Measurements from ENCODE around the gene B3GNT8. TPM values are rescaled to one million over a fixed set of nuclear protein-coding genes. Genes with fewer than 3 reads are reported as not detected.
"Not testable (repeated sequence)": the region's sequence is repeated elsewhere in the genome, so short reads cannot be mapped to it uniquely, and the experiment has no call there.

B3GNT8 gene
- total RNA-seq, 1 donor from 2014 or later = 15.9 TPM

GRCh38 chr19:41392775-41393174, 34.4 kb downstream of the B3GNT8 start:
- DNase-seq = no peak
- Mint-ChIP-seq H3K27me3 (ENCODE audit: unreplicated experiment) (peaks cover 6% of the 10 kb centered on the region), H3K4me1 (ENCODE audit: low read depth, unreplicated experiment) (peaks cover 8% of the 10 kb centered on the region), H3K4me3 (ENCODE audit: unreplicated experiment) (no peak overlapping the region), H3K27ac (ENCODE audit: unreplicated experiment) (no peak overlapping the region), H3K36me3 (ENCODE audit: unreplicated experiment) (no peaks in the 10 kb centered on the region), H3K9me3 (ENCODE audit: unreplicated experiment) (peaks cover 13% of the 10 kb centered on the region)
- TF ChIP-seq, protein P1, sequence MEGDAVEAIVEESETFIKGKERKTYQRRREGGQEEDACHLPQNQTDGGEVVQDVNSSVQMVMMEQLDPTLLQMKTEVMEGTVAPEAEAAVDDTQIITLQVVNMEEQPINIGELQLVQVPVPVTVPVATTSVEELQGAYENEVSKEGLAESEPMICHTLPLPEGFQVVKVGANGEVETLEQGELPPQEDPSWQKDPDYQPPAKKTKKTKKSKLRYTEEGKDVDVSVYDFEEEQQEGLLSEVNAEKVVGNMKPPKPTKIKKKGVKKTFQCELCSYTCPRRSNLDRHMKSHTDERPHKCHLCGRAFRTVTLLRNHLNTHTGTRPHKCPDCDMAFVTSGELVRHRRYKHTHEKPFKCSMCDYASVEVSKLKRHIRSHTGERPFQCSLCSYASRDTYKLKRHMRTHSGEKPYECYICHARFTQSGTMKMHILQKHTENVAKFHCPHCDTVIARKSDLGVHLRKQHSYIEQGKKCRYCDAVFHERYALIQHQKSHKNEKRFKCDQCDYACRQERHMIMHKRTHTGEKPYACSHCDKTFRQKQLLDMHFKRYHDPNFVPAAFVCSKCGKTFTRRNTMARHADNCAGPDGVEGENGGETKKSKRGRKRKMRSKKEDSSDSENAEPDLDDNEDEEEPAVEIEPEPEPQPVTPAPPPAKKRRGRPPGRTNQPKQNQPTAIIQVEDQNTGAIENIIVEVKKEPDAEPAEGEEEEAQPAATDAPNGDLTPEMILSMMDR (IDR thresholded peaks at IDR 0.05; ENCODE audit: partially characterized antibody, unreplicated experiment) = no peak

DNA sequence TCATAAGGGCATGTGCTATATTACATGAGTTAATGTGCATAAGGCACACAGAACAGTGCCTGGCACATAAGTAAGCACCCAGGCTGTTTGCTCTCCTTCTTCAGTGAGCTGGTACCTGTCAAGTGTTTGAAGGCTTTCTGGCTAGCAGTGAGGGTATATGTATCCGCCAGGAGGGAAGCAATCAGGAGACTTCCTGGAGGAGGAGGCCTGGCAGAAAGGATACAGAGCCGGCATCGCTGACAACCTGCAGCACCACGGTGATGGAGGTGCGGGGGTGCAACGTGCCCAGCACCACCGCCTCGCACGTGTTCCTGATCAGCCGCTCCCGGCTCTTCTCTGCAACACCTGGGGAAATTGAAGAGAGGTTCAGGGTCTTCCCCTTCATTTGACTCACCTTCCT, 35.6 kb downstream of the B3GNT8 start:
- no peak for DNase-seq
- Mint-ChIP-seq H3K4me3 (ENCODE audit: unreplicated experiment) (no peak overlapping the region), H3K4me1 (ENCODE audit: low read depth, unreplicated experiment) (peaks cover 8% of the 10 kb centered on the region), H3K9me3 (ENCODE audit: unreplicated experiment) (peaks cover 9% of the 10 kb centered on the region), H3K27me3 (ENCODE audit: unreplicated experiment) (no peaks in the 10 kb centered on the region), H3K27ac (ENCODE audit: unreplicated experiment) (no peak overlapping the region), H3K36me3 (ENCODE audit: unreplicated experiment) (no peaks in the 10 kb centered on the region)
- TF ChIP-seq, protein P1 (IDR thresholded peaks at IDR 0.05; ENCODE audit: partially characterized antibody, unreplicated experiment) = no peak

GRCh38 chr19:41386442-41386841, 40.7 kb downstream of the B3GNT8 start:
- no peaks in the 10 kb centered on the region for H3K4me1 Mint-ChIP-seq (ENCODE audit: low read depth, unreplicated experiment)
- DNase-seq = no peak
- H3K9me3 Mint-ChIP-seq (ENCODE audit: unreplicated experiment) = peaks cover 5% of the 10 kb centered on the region
- peaks cover 2% of the 10 kb centered on the region for H3K27me3 Mint-ChIP-seq (ENCODE audit: unreplicated experiment)
- H3K27ac Mint-ChIP-seq (ENCODE audit: unreplicated experiment) = no peak overlapping the region
- H3K4me3 Mint-ChIP-seq (ENCODE audit: unreplicated experiment) = no peak overlapping the region
- TF ChIP-seq, protein P1 (IDR thresholded peaks at IDR 0.05; ENCODE audit: partially characterized antibody, unreplicated experiment) = no peak
- no peaks in the 10 kb centered on the region for H3K36me3 Mint-ChIP-seq (ENCODE audit: unreplicated experiment)

DNA sequence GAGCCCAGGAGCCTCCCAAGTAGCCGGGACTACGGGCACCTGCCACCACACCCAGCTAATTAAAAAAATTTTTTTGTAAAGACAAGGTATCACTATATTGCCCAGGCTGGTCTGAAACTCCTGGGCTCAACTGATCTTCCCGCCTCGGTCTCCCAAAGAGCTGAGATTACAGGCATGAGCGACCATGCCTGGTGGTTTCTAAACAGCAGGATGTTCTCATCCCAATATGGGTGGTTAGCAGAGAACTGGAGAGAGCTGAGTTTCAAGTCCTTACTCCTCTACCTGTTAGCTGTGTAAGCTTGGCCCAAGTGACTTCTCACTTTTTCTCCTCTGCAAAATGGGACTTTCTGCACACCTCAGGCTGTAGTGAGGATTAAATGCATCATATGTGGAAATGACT, 42.8 kb downstream of the B3GNT8 start:
- H3K27ac Mint-ChIP-seq (ENCODE audit: unreplicated experiment) = no peak overlapping the region
- no peak overlapping the region for H3K4me3 Mint-ChIP-seq (ENCODE audit: unreplicated experiment)
- no peaks in the 10 kb centered on the region for H3K36me3 Mint-ChIP-seq (ENCODE audit: unreplicated experiment)
- TF ChIP-seq, protein P1 (IDR thresholded peaks at IDR 0.05; ENCODE audit: partially characterized antibody, unreplicated experiment) = no peak
- peaks cover 2% of the 10 kb centered on the region for H3K27me3 Mint-ChIP-seq (ENCODE audit: unreplicated experiment)
- DNase-seq = no peak
- H3K9me3 Mint-ChIP-seq (ENCODE audit: unreplicated experiment) = peaks cover 6% of the 10 kb centered on the region
- H3K4me1 Mint-ChIP-seq (ENCODE audit: low read depth, unreplicated experiment) = peaks cover 1% of the 10 kb centered on the region

GRCh38 chr19:41381536-41381935, 45.6 kb downstream of the B3GNT8 start:
- not testable (repeated sequence) for H3K27me3 Mint-ChIP-seq (ENCODE audit: unreplicated experiment); H3K9me3 Mint-ChIP-seq (ENCODE audit: unreplicated experiment); H3K27ac Mint-ChIP-seq (ENCODE audit: unreplicated experiment); H3K4me3 Mint-ChIP-seq (ENCODE audit: unreplicated experiment); H3K36me3 Mint-ChIP-seq (ENCODE audit: unreplicated experiment); DNase-seq; H3K4me1 Mint-ChIP-seq (ENCODE audit: low read depth, unreplicated experiment)
